GM21529 (cell line): ENCODE results near the gene RPAIN.
"Not testable (repeated sequence)": the region's sequence is repeated elsewhere in the genome, so short reads cannot be mapped to it uniquely, and the experiment has no call there.

Source experiments
- ATAC-seq: cut with Tn5 transposase; IDR thresholded peaks from one replicate; pipeline ENCODE4 v1.9.1; 2021; ENCODE audit not compliant: unreplicated experiment

RPAIN gene

GRCh38 chr17:5429191-5429887 is 9.4 kb downstream of the RPAIN start:
- ATAC-seq = no peak

- ATAC-seq = no peak
These were observed 10.5 kb downstream of the RPAIN start for GRCh38 chr17:5430413-5430999.

DNA sequence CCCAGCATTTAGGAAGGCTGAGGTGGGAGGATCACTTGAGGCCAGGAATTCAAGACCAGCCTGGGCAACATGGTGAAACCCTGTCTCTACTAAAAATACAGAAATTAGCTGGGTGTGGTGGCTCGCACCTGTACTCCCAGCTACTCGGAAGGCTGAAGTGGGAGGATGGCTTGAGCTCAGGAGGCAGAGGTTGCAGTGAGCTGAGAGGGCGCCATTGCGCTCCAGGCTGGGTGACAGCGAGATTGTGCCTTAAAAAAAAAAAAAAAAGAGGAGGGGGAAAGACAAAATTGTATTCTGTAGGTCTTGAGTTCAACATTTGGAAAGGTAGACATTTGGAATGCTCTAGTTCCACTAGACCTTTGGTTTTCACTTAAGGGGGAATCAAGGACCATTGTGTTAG is 11.3 kb downstream of the RPAIN start:
- not testable (repeated sequence) for ATAC-seq

- no peak for ATAC-seq
These were observed 12.1 kb downstream of the RPAIN start for GRCh38 chr17:5431949-5432556.

GRCh38 chr17:5434984-5435383 is 15.0 kb downstream of the RPAIN start:
- ATAC-seq = no peak

DNA sequence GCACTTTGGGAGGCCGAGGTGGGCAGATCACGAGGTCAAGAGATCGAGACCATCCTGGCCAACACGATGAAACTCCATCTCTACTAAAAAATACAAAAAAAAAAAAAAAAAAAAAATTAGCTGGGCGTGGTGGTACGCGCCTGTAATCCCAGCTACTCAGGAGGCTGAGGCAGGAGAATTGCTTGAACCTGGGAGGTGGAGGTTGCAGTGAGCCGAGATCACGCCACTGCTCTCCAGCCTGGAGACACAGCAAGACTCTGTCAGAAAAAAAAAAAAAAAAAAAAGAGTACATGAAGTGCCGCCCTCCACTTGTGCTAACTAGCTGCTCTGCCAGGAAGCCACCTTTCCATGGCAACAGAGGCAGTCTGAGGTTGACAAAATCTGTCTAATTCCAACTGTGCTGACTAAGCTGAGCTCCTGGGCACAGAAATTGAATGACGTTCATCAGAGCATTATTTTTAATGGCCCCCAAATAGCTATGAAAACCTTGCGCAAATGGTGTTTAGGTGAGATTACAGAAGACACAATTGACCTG is 15.9 kb downstream of the RPAIN start:
- not testable (repeated sequence) for ATAC-seq

GRCh38 chr17:5437721-5438317 is 17.8 kb downstream of the RPAIN start:
- no peak for ATAC-seq

GRCh38 chr17:5438716-5439445 is 18.9 kb downstream of the RPAIN start, which contains the start of gene C1QBP:
C1QBP (minus strand) TSS chr17:5439155; CDS start chr17:5439073, 82 bp downstream.
- ATAC-seq = peak; percentile 80

DNA sequence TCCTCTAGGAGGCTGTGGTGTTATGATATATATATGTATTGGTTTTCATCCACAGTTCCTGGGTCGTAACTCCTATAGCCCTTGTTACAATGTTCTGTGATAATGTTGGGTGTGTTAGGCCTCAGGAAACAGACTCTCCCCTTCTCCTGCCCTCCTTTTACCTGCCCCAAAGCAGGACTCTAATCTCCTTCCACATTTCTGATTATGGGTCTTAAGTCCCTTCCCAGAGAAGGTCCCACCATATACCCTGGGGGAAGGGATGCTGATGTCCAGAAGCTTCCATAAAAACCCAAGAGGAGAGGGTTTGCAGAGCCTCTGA is 19.4 kb downstream of the RPAIN start:
- ATAC-seq = no peak

DNA sequence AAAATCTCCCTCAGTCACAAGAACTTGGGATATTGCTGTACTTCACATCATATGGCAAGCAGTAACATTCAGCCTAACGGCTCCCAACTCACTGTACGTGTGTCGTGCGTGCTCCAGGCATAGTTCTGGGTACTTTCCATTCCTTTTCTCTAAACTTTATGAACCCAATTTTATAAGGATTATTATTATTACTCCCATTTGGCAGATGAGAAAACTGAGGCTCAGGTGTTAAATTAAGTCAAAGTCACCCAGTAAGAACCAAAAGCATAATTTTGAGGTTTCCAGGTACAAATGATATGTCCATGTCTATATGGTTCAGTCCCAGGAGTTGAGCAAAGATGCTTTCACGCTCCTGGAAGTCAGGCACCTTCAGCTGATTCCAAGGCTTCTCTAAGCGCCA is 23.7 kb downstream of the RPAIN start:
- no peak for ATAC-seq

DNA sequence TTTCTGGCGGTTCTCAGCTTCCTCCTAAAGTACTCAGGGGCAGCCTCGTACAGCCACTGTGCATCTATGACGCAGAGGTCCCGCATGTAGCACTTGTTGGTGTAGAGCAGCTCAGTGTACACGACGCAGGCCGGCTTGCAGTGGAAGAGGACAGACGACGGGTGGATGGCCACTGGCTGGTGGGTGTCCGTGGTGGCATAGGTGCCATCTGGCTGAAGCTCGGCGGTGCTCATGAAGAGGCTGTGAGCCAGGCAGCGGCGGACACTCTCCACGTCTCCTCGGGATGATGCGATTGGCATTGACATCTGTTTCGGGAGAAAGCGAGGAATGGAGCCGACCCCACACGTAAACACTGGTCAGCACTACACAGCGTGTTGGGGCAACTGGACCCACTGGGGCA is 24.2 kb downstream of the RPAIN start:
- no peak for ATAC-seq

DNA sequence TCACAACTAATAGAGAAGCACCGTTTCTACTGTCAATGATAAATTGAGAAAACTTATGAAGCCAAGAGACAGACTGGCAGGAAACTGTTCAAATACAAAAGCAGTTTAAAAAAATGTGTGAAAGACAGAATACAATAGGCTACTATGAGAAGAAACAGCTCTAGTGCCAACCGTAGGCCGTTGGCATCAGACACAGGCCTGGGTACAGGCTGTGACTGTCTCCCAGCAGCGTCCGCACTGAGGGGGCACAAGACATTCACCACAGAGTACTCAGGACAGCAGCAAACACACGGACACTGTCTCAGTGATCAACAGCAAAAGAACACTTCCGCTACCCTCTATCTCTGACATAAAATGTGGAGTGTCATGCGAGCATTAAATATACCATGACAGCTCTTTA is 26.8 kb downstream of the RPAIN start:
- no peak for ATAC-seq

- ATAC-seq = no peak
These were observed 44.9 kb downstream of the RPAIN start for GRCh38 chr17:5464717-5465507.

DNA sequence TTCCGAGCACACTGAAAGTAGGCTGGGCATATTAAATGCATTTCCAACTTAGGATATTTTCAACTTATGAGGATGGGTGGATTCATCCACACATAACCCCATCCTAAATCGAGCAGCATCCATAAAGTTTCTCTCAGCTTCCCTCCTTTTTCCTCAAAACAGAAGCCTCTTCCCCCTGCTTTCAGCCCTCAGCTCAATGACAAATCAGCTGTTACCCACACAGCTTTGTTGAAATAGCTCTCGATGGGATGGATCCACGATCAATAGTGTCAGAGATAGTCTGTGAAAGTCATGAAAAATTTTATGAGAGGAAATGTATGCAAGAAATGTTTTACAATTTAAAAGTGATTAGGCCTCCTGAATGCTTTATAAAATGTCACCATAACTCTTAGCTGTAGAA is 46.3 kb downstream of the RPAIN start:
- ATAC-seq = no peak

DNA sequence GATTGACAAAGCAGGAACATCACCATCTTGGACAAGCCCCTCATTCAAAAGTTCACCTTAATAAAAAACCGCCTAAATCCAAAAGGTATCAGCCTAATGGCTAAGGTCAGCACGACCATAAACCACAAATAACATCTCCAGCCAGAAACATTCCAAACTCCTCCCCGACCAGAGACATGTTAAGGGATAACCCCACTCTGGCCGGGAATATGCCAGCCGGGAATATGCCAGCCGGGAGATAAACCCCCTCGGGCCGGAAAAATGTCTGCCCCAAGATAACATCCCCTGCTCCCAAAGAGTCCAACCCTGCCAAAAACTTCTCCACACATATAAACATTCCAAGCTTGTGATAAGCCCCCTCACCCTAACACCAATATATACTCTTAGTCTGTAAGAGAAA is 47.4 kb downstream of the RPAIN start:
- no peak for ATAC-seq

DNA sequence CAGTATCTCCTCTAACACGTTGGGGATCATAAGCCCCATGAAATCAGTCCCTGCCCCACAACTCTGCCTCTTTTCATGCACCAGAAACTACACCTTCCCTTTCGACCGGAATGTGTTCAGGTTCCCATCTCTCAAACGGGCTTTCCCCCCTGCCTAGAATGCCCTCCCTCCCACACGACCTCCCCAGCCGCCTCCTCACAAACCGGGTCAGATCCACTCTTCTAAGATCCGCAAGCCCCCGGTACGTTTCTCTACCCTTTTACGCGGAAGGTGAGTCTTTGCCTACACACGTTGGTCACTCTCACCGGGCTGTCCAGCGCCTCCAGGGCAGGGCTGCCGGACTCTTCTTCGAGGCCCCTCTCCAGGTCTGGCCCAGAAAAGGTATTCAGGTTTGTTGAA is 48.1 kb downstream of the RPAIN start:
- peak; percentile 6 for ATAC-seq

- no peak for ATAC-seq
These were observed 52.5 kb downstream of the RPAIN start for GRCh38 chr17:5472511-5472910.

DNA sequence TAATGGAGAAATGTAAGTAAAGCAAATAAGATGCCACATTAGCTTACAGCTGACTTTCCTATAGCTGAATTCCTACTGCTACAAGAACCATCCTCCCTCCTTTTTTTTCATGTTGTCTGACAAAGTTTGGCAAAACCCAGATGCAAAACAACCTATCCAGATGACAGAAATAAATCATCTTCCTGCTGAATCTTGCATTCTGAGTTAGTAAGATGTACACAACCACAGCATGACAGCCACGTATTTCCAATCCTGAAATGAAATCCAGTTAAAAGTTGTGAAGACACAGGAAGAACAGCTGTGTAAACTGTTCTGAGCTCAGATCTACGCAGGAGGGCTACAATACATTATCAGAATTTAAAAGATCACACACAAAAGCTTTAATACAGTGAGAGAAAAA is 53.9 kb downstream of the RPAIN start:
- no peak for ATAC-seq

DNA sequence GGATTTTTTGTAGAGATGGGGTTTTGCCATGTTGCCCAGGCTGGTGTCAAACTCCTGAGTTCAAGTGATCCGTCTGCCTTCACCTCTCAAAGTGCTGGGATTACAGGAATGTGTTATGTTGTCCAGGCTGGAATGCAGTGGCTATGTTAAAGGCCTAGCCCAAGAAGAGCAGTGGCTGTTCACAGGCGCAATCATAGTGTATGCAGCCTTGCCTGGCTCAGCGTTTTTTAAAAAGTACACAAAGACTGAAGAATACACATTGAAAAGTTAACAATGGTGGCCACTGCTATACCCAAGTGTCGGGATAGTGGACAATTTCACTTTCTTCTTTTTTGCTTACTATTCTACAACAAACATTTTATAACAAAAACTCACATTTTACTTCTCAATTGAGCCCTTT is 59.0 kb downstream of the RPAIN start:
- no peak for ATAC-seq

- ATAC-seq = no peak
These were observed 61.0 kb downstream of the RPAIN start for GRCh38 chr17:5480962-5481361.
